Measurements from ENCODE around the gene TMEM221. TPM values are rescaled to one million over a fixed set of nuclear protein-coding genes. Genes with fewer than 3 reads are reported as not detected.

Gene TMEM221
- total and polyA plus RNA-seq, 4 experiments from 2014 or later: 0.09 TPM; not detected in 3

DNA sequence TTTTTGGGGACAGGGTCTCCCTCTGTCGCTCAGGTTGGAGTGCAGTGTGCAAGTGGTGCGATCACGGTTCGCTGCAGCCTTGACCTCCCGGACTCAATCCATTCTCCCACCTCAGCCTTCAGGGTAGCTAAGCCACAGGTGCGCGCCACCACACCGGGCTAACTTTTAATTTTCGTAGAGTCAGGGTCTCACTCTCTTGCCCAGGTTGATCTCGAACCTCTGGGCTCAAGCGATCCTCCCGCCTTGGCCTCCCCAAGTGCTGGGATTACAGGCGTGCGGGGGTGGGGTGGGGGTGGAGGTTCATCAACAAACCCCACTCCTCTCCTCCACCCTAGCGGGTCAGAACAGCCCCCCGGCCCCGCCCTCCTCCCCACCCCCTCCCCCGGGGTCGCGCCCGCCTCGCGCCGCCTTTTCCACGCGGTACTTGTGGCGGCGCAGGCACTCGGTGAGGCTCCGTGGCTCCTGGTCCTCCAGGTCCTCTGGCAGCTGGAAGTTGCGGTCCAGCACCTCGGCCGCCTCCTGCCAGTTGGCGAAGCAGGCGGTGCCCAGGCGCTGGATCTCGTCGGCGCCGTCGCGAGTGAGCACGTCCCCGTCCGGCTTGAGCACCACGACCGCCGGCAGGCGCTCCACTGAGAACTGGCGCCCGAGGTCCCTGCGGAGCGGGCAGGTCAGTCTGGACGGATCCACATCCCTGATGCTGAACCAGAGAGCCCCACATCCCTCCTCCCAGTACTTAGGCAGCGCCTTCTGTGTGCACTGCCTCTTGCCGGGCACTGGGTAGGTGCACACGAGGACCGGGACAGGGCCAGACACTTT, 7.0 kb upstream of the TMEM221 start:
- CTCF ChIA-PET (ENCODE audit: partially characterized antibody): interaction anchor here (1.6 kb wide), 1 partner anchor 118 kb away, joined by 8 read pairs; no protein-coding TSS in a partner anchor
- H3K9me3 Mint-ChIP-seq: no peaks in the 10 kb centered on the region
- intact Hi-C loops (cut with micrococcal nuclease): no loop called here
- no peaks in the 10 kb centered on the region for H3K36me3 Mint-ChIP-seq
- H3K36me3 ChIP-seq (ENCODE audit: insufficient read depth, low read length): no peaks in the 10 kb centered on the region
- POLR2A ChIA-PET (ENCODE audit: partially characterized antibody): no interaction called here
- no peak overlapping the region for H3K27ac Mint-ChIP-seq
- DNase-seq: no peak
- no peak overlapping the region for H3K4me3 Mint-ChIP-seq
- no peak overlapping the region for H3K27ac ChIP-seq (ENCODE audit: low read depth, low read length)
- peaks cover 4 to 8% (median 5%) of the 10 kb centered on the region in 4 donors for H3K4me1 Mint-ChIP-seq
- no peak overlapping the region for H3K4me3 ChIP-seq (ENCODE audit: low read length in 2 of 2)
- H3K4me1 ChIP-seq (ENCODE audit: insufficient read depth, low read length): peaks cover 12% of the 10 kb centered on the region
- peaks cover 18% of the 10 kb centered on the region for H3K27me3 ChIP-seq (ENCODE audit: insufficient read depth, low read length)
- peaks cover 21 to 29% of the 10 kb centered on the region in 2 donors for H3K27me3 Mint-ChIP-seq
- no peaks in the 10 kb centered on the region for H3K9me3 ChIP-seq (ENCODE audit: control insufficient read depth in 1 of 2, low read length in 2 of 2)

DNA sequence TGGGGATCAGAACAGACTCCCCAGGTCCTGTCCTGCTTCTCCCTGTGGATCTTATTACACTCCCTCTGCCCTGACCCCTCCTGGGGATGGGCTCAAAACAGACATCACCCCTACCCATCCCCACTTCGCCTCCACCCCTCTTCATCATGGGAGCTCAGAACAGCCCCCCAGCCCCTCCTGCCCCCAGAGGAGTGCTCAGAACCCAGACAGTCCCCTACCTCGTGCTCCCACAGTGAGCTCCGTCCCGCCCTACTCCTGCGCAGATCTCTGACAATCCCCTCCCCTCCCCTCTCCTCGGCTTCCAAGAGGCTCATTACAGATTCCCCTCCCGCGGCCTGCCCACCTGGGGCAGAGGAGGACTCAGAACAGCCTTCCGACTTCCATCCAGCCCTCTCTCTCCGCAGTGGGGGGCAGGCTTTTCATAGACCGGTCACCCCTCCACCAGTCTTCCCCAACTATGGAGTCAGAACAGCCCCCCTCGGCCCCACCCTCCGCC, 6.2 kb upstream of the TMEM221 start:
- ChIA-PET CTCF (ENCODE audit: partially characterized antibody) (interaction anchor here (1.0 to 1.6 kb wide), 3 partner anchors 10 to 119 kb away, joined by 4 to 8 read pairs (median 7); no protein-coding TSS in a partner anchor), POLR2A (ENCODE audit: partially characterized antibody) (no interaction called here)
- no peaks in the 10 kb centered on the region for H3K9me3 ChIP-seq (ENCODE audit: control insufficient read depth in 1 of 2, low read length in 2 of 2)
- Mint-ChIP-seq H3K27ac (no peak overlapping the region), H3K9me3 (peaks cover 0 to 2% (median 0%) of the 10 kb centered on the region in 8 donors), H3K4me3 (peak overlapping the region in 2 of 8 donors; percentile 26 to 30), H3K36me3 (no peaks in the 10 kb centered on the region), H3K4me1 (peaks cover 8 to 17% (median 11%) of the 10 kb centered on the region in 4 donors), H3K27me3 (peaks cover 25 to 35% of the 10 kb centered on the region in 2 donors)
- intact Hi-C loops (cut with micrococcal nuclease): no loop called here
- no peak overlapping the region for H3K27ac ChIP-seq (ENCODE audit: low read depth, low read length)
- H3K4me1 ChIP-seq (ENCODE audit: insufficient read depth, low read length): peaks cover 15% of the 10 kb centered on the region
- H3K36me3 ChIP-seq (ENCODE audit: insufficient read depth, low read length): no peaks in the 10 kb centered on the region
- DNase-seq: no peak
- H3K27me3 ChIP-seq (ENCODE audit: insufficient read depth, low read length): peaks cover 18% of the 10 kb centered on the region
- no peak overlapping the region for H3K4me3 ChIP-seq (ENCODE audit: low read length in 2 of 2)

DNA sequence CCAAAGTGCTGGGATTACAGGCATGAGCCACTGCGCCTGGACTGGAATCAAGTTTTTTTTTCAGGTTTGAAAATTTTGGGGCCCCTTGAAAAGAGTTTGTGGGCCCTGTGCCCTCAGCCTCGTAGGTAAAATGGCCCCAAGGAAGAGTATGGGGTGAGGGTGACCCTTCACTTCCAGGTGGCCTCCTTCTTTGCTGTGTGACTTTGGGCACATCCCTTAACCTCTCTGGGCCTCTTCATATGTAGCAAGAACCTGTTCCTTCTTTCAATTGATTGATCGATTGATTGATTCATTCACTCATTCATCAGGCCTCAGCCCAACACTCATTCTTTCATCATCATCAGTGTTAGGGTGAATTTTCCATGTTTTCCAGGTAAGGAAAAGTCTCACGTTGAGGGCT, 3.4 kb upstream of the TMEM221 start:
- Mint-ChIP-seq H3K4me3 (no peak overlapping the region), H3K9me3 (peaks cover 0 to 3% (median 0%) of the 10 kb centered on the region in 8 donors), H3K36me3 (no peaks in the 10 kb centered on the region), H3K27me3 (peaks cover 22 to 30% of the 10 kb centered on the region in 2 donors), H3K27ac (no peak overlapping the region), H3K4me1 (peaks cover 8 to 22% (median 11%) of the 10 kb centered on the region in 4 donors)
- Histone ChIP-seq H3K27me3 (ENCODE audit: insufficient read depth, low read length) (peaks cover 10% of the 10 kb centered on the region), H3K36me3 (ENCODE audit: insufficient read depth, low read length) (no peaks in the 10 kb centered on the region), H3K9me3 (ENCODE audit: control insufficient read depth in 1 of 2, low read length in 2 of 2) (no peaks in the 10 kb centered on the region), H3K4me1 (ENCODE audit: insufficient read depth, low read length) (peaks cover 15% of the 10 kb centered on the region), H3K27ac (ENCODE audit: low read depth, low read length) (no peak overlapping the region), H3K4me3 (ENCODE audit: low read length in 2 of 2) (no peak overlapping the region)
- ChIA-PET POLR2A (ENCODE audit: partially characterized antibody) (interaction anchor here (0.5 kb wide), 1 partner anchor 43 kb away, joined by 3 read pairs; no protein-coding TSS in a partner anchor), CTCF (ENCODE audit: partially characterized antibody) (interaction anchor here (1.6 kb wide), 1 partner anchor 57 kb away, joined by 3 read pairs; the partner anchor contains the start of gene CCDC194)
- DNase-seq: no peak
- intact Hi-C loops (cut with micrococcal nuclease): no loop called here

DNA sequence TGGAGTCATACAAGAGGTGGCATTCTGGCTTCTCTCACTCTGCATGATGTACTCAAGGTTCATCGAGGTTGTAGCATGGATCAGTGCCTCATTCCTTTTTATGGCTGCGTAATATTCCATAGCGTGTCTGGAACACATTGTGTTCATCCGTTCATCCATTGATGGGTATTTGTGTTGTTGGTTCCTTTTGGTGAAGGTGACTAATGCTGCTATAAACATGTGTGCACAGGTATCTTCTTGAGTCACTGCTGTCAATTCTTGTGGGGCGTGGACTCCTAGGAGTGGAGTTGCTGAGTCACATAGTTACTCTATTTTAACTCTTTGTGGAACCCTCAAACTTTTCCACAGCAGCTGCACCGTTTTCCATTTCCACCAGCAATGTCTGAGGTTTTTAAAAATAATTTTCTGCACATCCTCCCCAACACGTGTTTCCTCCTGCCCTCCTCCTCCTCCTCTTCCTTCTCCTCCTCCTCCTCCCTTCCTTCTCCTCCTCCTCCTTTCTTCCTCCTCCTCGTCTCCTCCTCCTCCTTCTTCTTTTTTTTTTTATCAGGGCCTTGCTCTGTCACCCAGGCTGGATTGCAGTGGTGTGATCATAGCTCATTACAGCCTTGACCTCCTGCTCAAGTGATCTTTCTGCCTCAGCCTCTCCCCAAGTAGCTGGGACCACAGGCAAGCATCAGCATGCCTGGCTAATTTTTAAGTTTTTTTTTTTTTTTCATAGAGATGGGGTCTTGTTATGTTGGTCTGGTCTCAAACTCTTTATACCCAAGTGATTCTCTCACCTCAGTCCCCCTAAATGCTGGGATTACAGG, 2.0 kb upstream of the TMEM221 start:
- intact Hi-C loops (cut with micrococcal nuclease): no loop called here
- no peak overlapping the region for H3K4me3 ChIP-seq (ENCODE audit: low read length in 2 of 2)
- CTCF ChIA-PET (ENCODE audit: partially characterized antibody): interaction anchor here (0.7 to 1.8 kb wide), 3 partner anchors 42 to 1448 kb away, joined by 3 to 5 read pairs (median 3); no protein-coding TSS in a partner anchor
- no peak overlapping the region for H3K27ac ChIP-seq (ENCODE audit: low read depth, low read length)
- peaks cover 5% of the 10 kb centered on the region for H3K27me3 ChIP-seq (ENCODE audit: insufficient read depth, low read length)
- H3K9me3 ChIP-seq (ENCODE audit: control insufficient read depth in 1 of 2, low read length in 2 of 2): no peaks in the 10 kb centered on the region
- H3K36me3 ChIP-seq (ENCODE audit: insufficient read depth, low read length): no peaks in the 10 kb centered on the region
- Mint-ChIP-seq H3K36me3 (no peaks in the 10 kb centered on the region), H3K4me1 (peaks cover 8 to 19% (median 11%) of the 10 kb centered on the region in 4 donors), H3K4me3 (peak overlapping the region in 5 of 8 donors; percentile 1 to 59 (median 14)), H3K27me3 (peaks cover 18 to 24% of the 10 kb centered on the region in 2 donors), H3K27ac (peak overlapping the region in 1 of 7 donors; percentile 22), H3K9me3 (peaks cover 0 to 3% (median 0%) of the 10 kb centered on the region in 8 donors)
- POLR2A ChIA-PET (ENCODE audit: partially characterized antibody): no interaction called here
- peak in 1 of 5 donors; percentile 64 for DNase-seq
- peaks cover 15% of the 10 kb centered on the region for H3K4me1 ChIP-seq (ENCODE audit: insufficient read depth, low read length)

DNA sequence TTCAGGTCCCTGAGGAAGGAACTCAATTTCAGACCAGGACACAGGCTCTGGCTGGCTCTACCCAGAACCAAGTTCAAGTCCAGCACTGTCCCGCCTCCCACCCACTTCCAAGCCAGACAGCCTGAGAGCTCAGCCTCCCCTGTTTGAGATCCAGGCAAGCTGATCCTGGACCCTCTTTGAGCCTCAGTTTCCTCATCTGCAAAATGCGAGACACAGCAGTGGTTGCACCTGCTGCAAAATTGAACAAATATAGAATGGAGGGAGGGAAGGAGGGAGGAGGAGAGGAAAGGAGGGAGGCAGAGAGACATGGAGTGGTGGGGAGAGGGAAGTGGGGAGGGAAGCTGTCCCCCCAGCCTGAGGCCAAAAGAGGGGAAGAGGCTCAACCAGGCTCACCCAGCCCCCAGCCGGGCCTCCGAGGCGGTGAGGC, 751 bp downstream of the TMEM221 start:
- H3K4me3 ChIP-seq (ENCODE audit: low read length in 2 of 2): no peak overlapping the region
- CTCF ChIA-PET (ENCODE audit: partially characterized antibody): interaction anchor here (0.7 to 2.2 kb wide), 6 partner anchors 14 to 59 kb away, joined by 3 to 12 read pairs (median 6); partner anchors contain the start of gene CCDC194
- H3K4me3 Mint-ChIP-seq: peak overlapping the region; percentile 27 to 71 (median 60)
- no peaks in the 10 kb centered on the region for H3K36me3 Mint-ChIP-seq
- H3K27me3 ChIP-seq (ENCODE audit: insufficient read depth, low read length): no peaks in the 10 kb centered on the region
- POLR2A ChIA-PET (ENCODE audit: partially characterized antibody): interaction anchor here (1.4 kb wide), 1 partner anchor 52 kb away, joined by 4 read pairs; no protein-coding TSS in a partner anchor
- H3K9me3 ChIP-seq (ENCODE audit: control insufficient read depth in 1 of 2, low read length in 2 of 2): no peaks in the 10 kb centered on the region
- H3K27me3 Mint-ChIP-seq: peaks cover 9 to 12% of the 10 kb centered on the region in 2 donors
- intact Hi-C loops (cut with micrococcal nuclease): loop anchor here (1.0 kb wide), 1 partner anchor 52 kb away; no protein-coding TSS in a partner anchor
- H3K9me3 Mint-ChIP-seq: peaks cover 0 to 3% (median 0%) of the 10 kb centered on the region in 8 donors
- H3K27ac Mint-ChIP-seq: no peak overlapping the region
- peaks cover 9% of the 10 kb centered on the region for H3K4me1 ChIP-seq (ENCODE audit: insufficient read depth, low read length)
- H3K36me3 ChIP-seq (ENCODE audit: insufficient read depth, low read length): no peaks in the 10 kb centered on the region
- H3K4me1 Mint-ChIP-seq: peaks cover 4 to 14% (median 5%) of the 10 kb centered on the region in 4 donors
- no peak overlapping the region for H3K27ac ChIP-seq (ENCODE audit: low read depth, low read length)
- DNase-seq: no peak

DNA sequence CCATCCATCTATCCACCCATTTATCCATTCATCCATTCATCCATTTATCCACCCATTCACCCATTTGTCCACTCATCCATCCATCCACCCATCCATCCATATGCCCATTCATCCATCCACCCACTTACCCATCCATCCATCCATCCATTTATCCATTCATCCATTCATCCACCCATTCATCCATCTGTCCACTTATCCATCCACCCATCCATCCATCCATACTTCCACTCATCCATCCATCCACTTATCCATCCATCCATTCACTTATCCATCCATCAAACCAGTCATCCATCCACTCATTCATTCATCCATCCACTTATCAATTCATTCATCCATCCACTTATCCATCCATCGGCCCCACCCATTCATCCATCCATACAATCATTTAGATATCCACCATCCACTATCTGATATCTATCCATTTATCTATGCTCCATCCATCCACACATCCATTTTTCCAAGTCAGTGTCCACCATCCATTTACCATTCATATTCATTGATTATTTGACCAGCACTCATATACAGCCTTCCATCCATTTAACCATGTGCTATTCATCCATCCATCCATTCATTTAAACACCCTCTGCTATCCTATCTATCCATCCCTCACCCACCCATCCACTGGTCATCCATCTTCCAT, 2.8 kb downstream of the TMEM221 start:
- Histone ChIP-seq H3K4me1 (ENCODE audit: insufficient read depth, low read length) (peaks cover 4% of the 10 kb centered on the region), H3K27ac (ENCODE audit: low read depth, low read length) (no peak overlapping the region), H3K36me3 (ENCODE audit: insufficient read depth, low read length) (no peaks in the 10 kb centered on the region), H3K4me3 (ENCODE audit: low read length in 2 of 2) (no peak overlapping the region), H3K27me3 (ENCODE audit: insufficient read depth, low read length) (no peaks in the 10 kb centered on the region), H3K9me3 (ENCODE audit: control insufficient read depth in 1 of 2, low read length in 2 of 2) (no peaks in the 10 kb centered on the region)
- CTCF ChIA-PET (ENCODE audit: partially characterized antibody): interaction anchor here (1.1 to 1.3 kb wide), 2 partner anchors 20 to 128 kb away, joined by 3 to 4 read pairs; no protein-coding TSS in a partner anchor
- no peak overlapping the region for H3K4me3 Mint-ChIP-seq
- peaks cover 0 to 3% (median 0%) of the 10 kb centered on the region in 8 donors for H3K9me3 Mint-ChIP-seq
- H3K36me3 Mint-ChIP-seq: no peaks in the 10 kb centered on the region
- H3K4me1 Mint-ChIP-seq: peaks cover 4 to 14% (median 5%) of the 10 kb centered on the region in 4 donors
- no peak overlapping the region for H3K27ac Mint-ChIP-seq
- DNase-seq: no peak
- intact Hi-C loops (cut with micrococcal nuclease): no loop called here
- POLR2A ChIA-PET (ENCODE audit: partially characterized antibody): no interaction called here
- H3K27me3 Mint-ChIP-seq: peaks cover 9 to 12% of the 10 kb centered on the region in 2 donors
